ENCODE data around the gene PAX7.

The PAX7 gene

DNA sequence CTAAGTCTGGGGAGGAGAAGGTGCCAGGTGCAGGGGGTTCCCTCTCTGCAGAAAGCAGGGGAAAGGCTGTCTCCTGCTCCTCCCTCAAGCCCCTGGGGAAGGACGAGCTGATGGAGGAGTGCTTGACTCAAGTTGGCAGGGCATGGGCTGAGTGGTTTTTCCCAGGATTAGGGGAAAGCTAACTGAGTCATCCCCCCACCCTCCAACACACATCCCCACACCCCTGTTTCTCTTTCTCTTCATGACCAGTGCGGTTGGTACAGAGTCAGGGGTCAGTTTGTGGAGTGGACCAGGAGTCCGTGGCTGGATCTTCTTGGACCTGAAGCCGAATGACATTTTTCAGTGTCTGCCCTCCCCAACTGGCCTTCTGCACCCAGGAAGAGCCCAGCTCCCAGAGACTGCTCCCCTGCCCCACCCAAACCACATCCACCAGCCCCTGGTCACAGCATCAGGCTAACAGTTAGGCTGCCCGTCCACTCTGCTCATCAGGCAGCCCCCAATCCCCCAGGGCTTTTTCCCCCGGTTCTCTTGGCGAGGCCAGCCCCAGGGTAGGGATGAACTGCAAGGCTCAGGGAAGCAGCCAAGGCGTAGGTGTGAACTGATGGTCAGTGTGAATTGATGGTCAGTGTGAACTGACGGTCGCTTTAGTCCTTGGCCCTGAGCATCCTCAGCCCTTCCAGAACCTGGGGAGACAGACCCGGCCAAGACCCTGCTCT lies 81.0 kb downstream of the PAX7 start:
- no peak for DNase-seq

DNA sequence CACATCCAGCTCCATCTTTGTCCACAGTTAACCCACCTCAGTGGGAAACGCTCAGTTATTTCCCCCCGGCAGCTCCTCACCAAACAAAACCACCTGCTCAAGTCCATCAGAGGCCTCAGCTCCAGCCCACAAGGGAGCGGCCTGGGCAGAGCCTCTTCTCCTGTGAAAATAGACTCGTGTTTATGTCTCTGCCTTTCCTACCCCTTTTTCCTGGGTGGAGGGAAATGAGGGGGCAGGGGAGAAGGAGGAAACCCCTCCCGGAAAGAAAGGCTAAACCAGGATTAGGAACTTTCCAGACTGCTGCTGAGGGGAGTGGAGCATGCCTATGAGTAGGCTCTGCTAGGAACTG lies 81.6 kb downstream of the PAX7 start:
- no peak for DNase-seq

DNA sequence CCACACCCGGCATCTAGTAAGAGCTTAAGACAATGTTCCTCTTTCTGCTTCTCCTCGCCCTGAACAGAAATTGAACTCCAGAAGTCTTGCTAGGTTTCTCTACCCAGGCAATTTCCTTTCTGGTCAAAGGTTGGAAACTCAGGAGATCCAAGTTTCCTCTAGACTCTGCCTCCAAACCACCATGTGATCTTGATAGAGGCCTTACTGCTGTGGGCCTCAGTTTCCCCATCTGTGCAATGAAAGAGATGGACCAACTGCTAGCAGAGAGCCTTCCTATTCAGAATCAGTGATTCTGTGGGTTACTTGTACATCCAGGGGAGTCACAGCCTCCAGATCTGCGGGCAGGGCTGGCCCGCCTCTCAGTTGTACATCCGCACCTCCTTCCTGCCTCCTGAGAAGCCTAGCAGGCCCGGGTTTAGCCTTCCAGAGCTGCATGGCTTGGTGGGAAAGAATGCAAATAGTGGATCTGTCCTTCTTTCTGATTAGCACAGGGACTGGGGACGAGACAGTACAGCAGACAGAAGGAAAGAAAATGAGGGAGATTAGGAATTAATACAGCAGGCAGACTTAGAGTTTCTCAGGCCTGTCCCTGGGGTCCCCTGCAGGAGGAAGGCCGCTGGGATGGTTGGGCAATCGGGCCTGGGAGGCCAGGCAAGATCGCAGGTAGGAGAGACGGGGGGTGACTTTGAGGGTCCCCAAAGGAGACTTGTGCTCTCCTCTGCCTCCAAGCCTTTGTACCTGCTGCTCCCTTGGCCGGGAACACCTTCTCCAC lies 83.9 kb downstream of the PAX7 start:
- DNase-seq, result no peak

DNA sequence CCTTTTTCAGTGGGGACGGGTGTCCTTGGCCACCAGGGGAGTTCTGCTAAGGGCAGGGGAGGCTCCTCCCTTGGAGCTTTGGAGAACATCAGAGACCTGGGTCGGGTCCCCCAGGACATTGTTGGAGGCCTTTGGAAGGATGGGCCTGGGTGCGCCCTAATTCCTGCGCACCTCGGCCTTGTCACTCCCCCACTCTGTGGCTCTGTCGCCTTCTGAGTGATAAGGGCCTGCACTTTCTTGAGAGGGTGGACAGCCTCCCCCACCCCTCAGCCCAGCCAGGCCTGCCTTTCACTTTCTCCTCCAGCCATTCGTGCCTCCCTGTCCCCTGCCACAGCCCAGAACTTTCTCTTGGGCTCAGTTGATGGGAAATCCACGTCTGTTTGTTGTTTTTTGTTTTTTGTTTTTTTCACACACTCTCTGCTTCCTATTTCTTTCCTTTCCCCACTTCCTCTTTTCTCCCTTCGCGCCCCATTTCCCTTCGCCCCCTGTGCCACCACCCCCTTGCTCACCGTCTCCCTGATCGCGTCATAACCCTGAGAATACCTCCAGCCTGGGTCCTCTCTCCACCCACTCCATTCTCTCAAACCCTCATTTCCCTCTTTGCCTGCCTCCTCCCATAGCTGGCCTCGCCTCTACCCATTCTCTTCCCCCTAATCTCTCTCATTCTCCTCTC lies 85.6 kb downstream of the PAX7 start:
- DNase-seq, result no peak

DNA sequence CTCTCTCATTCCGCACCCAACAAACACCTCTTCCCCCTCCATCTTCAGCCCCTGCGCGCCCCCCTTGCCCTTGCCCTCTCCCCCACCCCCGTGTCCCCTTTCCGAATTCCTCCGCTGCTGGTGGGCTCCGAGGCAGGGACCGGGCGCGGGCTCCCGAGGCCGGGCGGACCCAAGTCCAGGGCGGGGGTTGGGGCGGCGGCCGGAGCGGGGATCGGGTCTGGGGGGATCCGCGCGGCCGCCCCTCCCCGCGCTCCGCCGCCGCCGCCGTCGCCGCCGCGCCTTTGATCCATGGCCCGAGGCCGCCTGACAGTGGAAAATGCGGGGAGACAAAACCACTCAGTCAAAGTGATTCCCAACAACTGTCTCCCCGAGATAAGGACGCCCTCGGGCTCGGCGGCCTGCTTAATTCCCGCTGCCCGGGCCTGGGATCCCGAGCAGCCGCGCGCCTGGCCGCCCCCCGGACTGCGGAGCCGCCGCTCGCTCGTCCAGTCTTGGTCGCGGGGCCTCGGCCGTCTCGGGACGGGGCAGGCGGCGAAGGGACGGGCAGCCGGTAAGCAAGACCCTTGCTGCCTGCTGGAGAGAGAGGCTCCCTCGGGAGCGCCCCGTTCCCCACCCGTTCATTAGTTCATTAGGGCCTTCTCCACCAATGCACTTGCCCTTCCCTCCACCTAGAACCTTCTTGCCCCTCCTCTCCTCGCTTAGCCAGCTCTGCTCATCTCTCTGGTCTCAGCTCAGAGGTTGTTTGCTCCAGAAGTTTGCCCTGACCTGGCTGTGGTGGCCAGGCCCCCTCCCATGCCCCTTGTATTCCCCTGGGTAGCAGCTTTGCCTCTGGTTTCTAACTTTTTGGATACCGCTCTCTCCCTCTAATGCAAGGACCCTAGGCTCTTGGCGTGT lies 86.4 kb downstream of the PAX7 start:
- no peak for DNase-seq

DNA sequence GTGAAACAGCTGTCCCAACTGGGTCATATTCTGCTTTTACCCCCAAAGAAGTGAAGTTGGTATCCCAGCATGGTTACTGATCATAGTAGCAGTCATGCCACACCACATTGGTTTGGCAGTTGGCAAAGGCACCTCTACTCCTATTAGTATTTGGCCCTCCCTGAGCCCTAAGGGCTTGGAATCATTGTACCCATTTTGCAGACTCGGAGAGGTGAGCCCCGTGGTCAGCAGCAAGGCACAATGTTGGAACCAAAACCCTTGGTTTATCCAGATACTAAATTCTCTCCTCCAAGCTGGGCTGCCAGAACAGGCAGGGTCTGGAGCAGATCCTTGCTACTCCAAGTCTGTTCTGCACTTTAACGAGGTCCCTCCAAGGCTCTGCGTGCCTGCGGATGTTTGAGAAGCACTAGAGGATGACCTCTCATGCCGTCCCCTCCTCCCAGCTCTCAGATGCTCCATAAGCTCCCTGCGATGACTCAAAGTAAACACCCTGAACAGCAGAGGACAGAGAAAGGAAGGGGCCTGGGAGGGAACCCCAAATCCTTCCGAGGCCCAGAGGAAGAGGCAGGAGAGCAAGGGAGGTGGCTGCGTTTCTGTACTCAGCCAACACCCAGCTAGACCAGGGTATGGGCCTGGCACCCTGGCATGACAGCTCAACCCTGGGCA lies 89.3 kb downstream of the PAX7 start:
- DNase-seq, result no peak

DNA sequence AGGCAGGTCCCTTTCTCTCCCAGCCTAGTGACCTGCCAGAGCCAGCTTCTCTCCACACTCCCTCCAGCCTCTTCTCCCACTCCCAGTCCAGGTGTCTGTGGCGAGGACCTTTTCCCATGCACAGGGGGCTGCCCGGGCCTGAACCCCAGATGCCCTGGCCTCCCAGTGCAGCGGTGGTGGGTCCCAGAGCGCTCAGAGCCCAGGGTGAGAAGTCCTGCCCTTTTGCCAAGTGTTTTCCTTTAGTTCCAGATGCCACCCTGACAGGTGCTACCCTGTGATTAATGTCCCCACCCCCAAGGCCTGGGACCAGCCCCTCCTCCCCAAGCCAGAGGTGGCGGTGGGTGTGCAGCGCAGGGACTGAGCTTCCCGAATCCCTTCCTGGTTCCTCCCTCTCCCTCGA lies 90.4 kb downstream of the PAX7 start:
- DNase-seq, result no peak

DNA sequence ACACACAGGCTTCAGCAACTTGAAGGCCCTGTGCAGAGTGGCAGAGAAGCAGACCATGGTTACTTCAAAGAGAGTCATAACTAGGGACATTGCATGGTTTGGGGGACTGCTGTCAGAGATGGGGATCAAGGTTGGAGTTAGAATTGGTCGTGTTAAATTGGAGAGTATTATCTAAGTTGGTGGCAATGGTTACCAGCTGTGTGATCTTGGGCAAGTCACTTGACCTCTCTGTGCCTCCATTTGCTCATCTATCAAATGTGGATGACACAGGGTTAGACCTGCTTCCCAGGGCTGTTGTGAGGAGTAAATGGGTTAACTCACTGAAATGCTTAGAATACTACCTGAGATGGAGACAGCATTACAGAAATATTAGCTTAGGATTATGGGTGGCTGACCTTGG lies 91.1 kb downstream of the PAX7 start:
- DNase-seq, result no peak

DNA sequence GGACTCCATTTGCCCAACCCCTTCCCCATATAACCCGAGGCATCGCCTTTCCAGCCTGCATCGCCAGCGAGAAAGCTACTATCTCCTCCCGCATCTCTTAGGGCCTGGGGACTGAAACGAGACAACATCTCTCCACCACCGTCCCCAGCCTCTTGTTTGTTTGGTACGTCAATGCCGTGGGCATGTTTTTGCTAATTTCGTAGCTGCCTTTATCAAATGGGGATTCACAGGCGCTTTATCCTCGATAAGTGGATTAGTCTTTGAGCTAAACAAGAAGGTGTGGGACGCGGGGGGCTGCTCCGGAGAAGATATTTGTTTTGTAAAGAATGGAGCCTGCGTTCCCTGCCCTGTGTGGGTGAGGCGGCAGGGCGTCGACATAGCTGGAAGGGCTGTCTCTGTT lies 91.6 kb downstream of the PAX7 start:
- DNase-seq, result no peak

DNA sequence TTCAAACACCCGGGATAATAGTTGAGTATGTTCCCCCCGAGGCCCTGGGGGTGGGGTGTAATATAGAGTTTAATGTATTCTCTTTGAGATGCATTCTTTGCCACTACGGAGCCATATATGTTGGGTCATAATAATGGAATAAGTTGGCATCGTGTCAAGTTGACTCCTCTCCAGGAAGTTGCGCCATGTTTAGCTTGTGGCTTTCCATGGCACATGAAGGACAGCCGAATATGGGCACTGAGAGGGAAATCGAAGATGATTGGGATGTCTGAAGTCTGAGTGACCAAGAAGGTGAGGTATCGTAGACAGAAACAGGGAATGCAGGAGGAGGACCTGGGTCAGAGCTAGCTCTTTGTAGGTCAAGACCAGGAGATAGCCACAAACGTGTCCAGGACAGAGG lies 92.6 kb downstream of the PAX7 start:
- DNase-seq, result no peak

DNA sequence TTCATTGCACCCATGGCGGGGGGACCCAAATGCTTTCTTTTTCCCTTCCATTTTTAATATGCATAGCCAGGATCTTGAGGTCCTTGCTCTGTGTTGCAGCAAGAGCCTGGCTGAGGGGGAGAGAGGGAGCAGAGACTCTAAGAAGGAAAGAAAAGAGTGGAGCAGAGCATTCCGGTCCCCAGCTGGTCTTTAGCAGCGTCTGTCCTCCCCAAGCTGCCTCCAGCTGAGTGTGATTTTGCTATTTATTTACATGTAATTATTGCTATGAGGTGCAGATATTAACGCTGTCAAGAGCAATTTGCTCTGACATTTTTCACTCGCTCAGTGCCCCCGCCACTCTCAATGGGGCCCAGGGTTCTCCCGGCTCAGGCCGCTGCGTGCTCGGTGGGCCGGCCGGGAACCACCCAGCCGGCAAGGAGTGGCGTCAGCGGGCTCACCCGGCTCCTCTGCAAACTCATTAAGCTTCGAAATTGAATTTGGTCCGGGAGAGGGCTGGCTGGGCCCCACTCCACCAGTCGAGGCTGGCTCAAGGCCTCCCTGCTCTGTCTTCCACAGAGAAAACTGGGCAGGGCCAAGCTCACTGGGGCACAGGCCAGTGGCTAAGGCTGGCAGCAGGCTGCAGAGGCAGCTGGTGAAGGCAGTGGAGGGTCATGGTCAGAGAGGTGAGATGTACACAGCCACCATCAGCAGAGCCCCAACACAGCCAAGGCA lies 93.2 kb downstream of the PAX7 start:
- DNase-seq, result no peak

DNA sequence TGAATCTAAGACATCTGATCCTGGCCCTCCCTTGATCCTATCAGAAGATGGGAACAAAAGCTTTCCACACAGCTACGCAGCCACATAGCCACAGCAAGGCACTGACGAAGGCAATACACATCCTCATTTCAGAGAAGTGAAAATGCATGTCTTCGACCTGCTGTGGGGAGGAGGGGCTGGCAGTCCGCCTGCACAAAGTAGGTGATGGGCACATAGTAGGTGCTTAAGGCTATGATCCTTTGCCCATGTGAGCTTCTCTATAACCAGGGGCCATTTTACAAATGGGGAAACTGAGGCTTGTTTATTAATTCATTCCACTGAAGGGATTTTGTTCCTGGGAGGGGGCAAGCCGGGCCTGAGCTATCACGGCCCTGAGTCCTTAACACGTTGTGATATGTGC lies 94.2 kb downstream of the PAX7 start:
- DNase-seq, result no peak

DNA sequence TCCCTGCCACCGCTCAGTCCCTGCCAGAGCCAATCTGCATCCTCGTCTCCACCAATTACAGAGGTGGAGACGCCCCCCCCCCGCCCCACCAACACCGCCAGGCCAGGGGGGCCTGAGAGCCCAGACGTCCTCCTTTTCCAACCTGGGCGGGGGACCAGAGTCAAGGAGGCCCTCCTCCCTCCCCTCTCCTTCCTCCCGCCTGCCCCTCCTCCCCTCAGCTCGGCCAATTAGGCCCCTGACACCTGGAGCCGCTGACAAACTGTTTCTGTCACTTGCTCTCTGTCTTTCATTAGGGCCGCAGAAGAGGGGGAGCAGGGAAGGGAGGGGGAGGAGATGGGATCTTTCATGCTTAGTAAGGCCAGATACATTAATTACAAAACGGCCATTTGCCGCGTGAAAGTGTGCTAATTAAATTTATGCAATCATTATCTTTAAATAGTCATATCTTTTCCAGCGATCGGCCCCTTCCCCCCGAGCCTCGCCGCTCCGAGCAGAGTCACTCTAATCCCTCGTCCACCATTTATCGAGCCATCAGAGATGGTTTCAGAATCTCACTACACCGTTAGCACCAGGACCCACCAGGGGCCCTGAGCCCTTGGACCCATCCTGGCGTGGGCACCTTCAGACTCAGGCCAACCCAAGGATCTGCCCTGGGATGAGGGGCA lies 94.7 kb downstream of the PAX7 start:
- DNase-seq, result no peak

DNA sequence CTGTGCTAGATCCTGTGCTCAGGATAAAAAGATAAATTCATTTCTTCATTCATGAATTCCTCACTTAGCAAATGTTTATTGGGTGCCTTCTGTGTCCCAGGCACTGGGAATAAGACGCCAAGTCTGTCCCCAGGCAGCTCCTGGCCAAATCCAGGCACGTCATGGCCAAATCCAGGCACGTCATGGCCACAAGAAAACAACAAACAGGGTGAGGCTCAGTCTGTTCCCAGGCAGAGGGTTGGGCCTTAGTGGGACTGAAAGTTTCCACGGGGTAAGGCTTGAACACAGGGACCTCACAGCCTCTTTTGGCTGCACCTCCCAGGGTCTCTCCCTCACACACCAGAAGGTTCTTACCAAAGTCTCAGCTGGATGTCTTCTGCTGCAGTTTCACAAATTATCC lies 95.7 kb downstream of the PAX7 start:
- no peak for DNase-seq

DNA sequence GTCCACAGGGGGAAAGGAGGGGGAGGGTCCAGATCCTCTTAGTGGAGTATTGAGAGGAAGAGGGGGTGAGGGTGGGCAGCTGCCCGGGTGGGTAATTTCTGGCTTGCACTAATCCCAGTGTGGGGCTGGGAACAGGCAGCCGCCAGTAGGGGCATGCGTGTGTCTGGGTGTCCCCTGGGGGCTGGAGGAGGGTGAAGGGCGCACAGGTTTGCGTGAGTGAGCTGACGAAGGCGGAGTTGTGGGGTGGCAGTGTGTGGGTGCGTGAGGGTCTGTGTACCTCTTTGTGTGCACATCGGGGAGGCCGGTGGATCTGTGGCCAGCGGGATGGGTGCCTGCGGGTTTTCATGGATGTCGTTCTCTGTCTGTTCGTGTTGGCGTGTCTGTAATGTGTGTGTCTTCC lies 97.3 kb downstream of the PAX7 start:
- no peak for DNase-seq

DNA sequence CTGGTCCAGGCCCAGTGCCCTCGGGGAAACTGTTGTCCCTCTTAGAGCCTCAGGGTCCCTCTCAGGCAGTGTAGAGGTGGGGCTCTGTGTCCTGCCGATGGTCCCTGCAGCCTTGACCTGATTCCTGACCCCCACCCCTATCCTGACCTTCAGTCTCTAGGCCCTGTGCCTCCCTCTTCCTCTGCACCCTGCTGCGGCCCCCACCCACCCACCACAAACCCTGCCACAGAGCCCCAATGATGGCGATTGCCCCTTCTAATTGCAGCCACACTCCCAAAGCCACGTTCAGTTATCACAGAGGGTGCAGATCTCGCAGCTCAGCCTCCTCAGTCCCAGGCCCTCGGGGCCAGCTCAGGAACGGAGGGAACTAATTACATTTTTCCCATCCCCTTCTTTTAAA lies 99.7 kb downstream of the PAX7 start:
- DNase-seq, result no peak

DNA sequence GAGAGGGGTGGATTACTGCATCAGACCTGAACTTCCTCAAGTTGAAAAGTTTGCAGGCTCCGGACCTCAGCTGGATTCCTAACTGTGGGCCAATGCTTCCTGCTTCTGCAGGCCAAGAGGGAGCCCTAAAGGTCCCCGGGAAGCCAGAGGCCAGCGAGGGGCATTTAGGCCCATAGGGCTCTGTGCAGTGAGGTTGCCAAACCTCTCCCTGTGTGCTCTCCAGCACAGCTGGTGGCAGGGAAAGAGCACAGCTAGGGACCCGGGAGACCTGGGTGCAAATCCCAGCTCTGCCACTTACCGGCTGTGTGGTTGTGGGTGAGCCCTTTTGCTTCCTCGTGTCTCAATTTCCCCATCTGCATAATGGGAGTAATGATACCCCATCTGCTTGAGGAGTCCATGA lies 100.5 kb downstream of the PAX7 start:
- no peak for DNase-seq

DNA sequence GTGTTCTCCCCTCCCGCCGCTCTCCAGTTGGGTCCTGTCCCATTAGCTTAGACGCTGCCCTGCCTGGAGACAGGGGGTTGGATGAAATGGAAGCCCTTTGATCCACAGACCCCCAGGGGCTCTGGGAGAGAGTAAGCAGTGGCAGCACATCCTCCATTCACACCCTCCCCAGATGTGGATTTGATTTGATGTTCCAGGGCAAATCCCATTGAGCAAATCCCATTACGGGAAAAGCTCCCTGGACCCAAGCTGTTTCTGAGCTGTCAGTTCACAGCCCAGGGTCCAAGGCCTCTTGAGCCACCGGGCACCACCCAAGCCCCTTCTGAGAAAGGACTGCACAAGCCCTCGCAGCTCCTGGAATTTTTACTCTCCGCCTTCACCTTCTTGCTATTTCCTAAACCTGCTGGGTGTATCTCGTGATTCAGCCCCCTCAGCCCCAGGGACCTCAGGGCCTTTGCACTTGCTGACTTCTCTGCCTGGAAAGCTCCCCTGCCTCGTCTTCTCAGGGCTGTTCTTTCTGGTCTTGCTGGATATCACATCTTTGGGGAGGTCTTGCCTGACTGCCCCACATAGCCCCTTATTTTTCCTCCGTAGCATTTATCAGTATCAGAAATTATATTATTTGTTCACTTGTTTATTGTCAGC lies 101.1 kb downstream of the PAX7 start:
- DNase-seq, result no peak

DNA sequence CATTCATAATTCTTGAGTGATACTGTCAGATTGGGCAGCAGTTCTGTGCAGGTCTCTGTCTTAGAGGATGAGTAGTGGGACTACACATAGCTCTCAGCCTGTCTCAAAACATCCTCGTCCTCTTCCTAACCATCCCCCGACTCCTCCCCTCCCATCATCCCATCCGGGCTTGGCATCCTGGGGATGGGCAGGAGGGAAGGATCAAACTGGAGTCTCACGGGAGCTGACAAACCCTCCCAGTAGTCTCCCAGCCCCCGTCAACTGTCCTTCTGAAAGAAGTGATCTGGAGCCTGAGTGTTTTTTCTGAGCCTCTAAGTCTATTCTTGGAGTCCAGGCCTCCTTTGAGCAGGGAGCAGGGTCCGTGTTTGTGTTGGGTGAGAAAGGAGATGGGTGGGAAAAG lies 102.0 kb downstream of the PAX7 start:
- DNase-seq, result no peak

DNA sequence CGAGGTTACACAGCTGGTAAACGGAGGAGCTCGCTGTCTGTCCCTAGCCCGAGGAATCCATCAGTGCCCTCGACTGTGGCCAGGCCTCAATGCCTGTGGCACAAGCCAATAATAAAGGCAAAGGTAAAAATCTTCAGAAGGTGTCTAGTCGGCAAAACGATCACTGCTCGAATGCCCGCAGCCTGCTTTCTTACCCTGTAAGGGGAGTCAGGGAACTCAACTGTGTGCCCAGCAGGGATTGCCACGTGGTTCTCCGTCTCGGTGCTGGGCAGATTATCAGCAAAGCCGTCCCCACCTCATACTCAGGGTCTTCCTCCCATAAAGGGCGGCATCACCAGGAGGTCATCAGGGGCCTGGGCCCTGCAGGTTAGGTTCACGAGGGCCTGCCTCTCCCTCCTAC lies 103.4 kb downstream of the PAX7 start:
- DNase-seq, result no peak
